GM12891 (cell line): ENCODE results near the gene AFF3.

Experiments used
- DNase-seq: peaks from one replicate; pipeline ENCODE4 v3.0.0; 2011; ENCODE audit warnings: low spot score; ENCODE audit not compliant: insufficient read length
- FAIRE-seq: peaks from 2 replicates; lab custom pipeline; 2011; peaks lifted over from hg19 to GRCh38; lab: Jason Lieb, UNC
- PAX5 ChIP-seq: IDR thresholded peaks from 2 replicates; pipeline ENCODE4 v1.6.1; 2011; ENCODE audit warnings: low read length, moderate library complexity, mild to moderate bottlenecking; ENCODE audit not compliant: insufficient read depth, severe bottlenecking
- POLR2A ChIP-seq: IDR thresholded peaks from 2 replicates; pipeline ENCODE4 v1.6.1; 2011; ENCODE audit warnings: low read depth, low read length, control low read depth
- POLR2AphosphoS5 ChIP-seq: IDR thresholded peaks from 2 replicates; pipeline ENCODE4 v1.6.1; 2011; ENCODE audit warnings: low read depth, low read length, control low read depth
- POU2F2 ChIP-seq: IDR thresholded peaks from 2 replicates; pipeline ENCODE4 v1.6.1; 2011; ENCODE audit warnings: low read depth, mild to moderate bottlenecking, control low read depth, low read length, moderate library complexity
- SPI1 ChIP-seq: IDR thresholded peaks from 2 replicates; pipeline ENCODE4 v1.6.1; 2011; ENCODE audit warnings: low read depth, low read length, control low read depth
- TAF1 ChIP-seq: IDR thresholded peaks from 2 replicates; pipeline ENCODE4 v1.6.1; 2011; ENCODE audit warnings: low read depth, low read length, control low read depth

Gene AFF3

DNA sequence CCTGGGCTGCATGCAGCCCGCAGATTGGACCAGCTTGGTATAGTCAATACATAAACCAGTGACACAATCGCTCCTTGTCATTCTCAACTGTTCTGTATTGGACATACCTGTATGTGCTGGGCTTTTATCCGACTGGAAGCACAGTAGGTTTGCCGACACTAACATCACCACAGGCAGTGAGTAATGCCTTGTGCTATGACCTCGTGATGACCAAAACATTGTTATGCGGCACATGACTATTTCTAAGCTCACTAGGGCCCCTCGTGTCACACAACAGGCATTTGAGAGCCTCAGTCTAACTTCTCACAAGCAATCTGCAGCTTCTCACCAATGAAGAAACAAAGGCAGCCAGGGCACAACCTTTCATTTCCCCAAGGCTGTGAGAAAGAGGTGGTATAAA is 320.8 kb downstream of the AFF3 start:
- TF ChIP-seq SPI1 (no peak), POU2F2 (no peak), POLR2A (no peak), TAF1 (no peak), PAX5 (no peak), POLR2AphosphoS5 (no peak)
- DNase-seq: no peak
- no peak for FAIRE-seq

GRCh38 chr2:99821039-99821438 is 321.4 kb downstream of the AFF3 start:
- FAIRE-seq (no peak), DNase-seq (no peak)
- TF ChIP-seq TAF1: no peak

GRCh38 chr2:99819766-99820165 is 322.6 kb downstream of the AFF3 start:
- TF ChIP-seq POLR2AphosphoS5 (no peak), SPI1 (no peak), TAF1 (no peak), POU2F2 (no peak), POLR2A (no peak), PAX5 (no peak)
- DNase-seq (no peak), FAIRE-seq (peak; percentile 16)

DNA sequence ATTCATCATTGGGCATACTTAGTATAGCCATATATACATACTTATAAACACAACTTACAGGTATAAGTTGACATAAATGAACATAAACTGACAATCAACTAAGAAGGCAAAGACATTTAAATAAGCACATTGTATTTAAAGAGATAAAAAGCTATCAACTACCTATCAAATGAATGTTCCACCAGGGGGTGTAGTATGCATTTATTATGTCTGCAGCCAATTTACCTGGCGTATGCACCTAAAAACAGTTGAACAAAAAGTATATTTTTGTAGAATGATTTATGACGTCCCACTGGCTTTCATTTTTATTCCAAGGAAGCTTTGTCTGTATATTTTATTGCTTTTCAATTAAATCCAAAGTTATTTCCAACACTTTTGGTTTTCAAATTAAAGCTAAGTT is 323.5 kb downstream of the AFF3 start:
- no peak for FAIRE-seq

DNA sequence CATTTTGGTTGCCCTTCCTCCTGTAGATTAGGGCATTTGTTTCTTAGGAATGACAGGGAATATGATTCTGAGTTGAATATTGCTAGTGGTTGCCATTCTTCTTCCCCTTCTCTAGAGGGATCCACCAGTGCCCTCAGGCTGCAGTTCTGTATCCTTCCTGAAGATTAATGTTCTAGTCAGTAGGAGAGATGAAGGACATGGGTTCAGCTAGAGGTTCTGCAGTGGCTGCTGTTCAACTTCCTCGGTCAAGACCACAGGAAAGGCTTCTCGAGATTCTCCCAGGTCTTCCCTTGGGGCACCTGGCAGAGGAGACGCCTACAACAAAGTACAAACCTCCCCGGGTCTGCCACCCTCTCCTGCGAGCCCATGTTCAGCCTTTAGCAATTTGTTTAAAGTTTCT is 325.5 kb downstream of the AFF3 start:
- TF ChIP-seq TAF1 (no peak), POU2F2 (no peak), POLR2AphosphoS5 (no peak), POLR2A (no peak), SPI1 (no peak), PAX5 (no peak)
- DNase-seq: no peak
- FAIRE-seq: no peak

More for the DNA sequence above, 323.5 kb downstream of the AFF3 start:
- TF ChIP-seq SPI1 (no peak), POLR2A (no peak), POLR2AphosphoS5 (no peak), TAF1 (no peak), POU2F2 (no peak)
- no peak for DNase-seq

GRCh38 chr2:99812426-99812825 is 330.0 kb downstream of the AFF3 start:
- DNase-seq (no peak), FAIRE-seq (no peak)
- TF ChIP-seq POLR2A (no peak), TAF1 (no peak), POLR2AphosphoS5 (no peak), SPI1 (no peak), PAX5 (no peak), POU2F2 (no peak)

DNA sequence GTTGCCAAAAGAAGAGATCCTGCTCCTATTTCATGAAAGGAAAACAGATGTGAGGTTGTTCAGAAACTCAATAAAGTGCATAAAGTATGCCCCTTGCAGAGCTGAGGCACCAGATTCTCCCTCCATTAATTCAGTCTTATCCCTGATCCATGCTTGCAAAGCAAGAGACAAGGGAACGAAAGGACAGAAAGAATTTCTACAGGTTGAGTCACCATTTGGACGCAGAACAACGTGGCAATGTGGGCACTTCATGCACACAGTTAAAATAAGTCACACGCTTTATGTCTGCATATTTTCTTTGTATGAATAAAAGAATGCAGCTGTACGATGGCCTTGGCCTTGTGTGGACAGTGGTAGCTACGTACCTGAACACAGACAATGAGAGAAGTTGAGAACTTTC is 330.8 kb downstream of the AFF3 start:
- DNase-seq (no peak), FAIRE-seq (no peak)
- no peak for TF ChIP-seq POLR2A
- TF ChIP-seq POU2F2: no peak
- TF ChIP-seq SPI1: no peak
- no peak for TF ChIP-seq PAX5
- no peak for TF ChIP-seq TAF1
- TF ChIP-seq POLR2AphosphoS5: no peak

- no peak for TF ChIP-seq POLR2AphosphoS5
- TF ChIP-seq TAF1: no peak
- TF ChIP-seq PAX5: no peak
- TF ChIP-seq POLR2A: no peak
- no peak for TF ChIP-seq POU2F2
- TF ChIP-seq SPI1: no peak
- no peak for FAIRE-seq
- DNase-seq: no peak
Measured at GRCh38 chr2:99810225-99810624, 332.2 kb downstream of the AFF3 start.

DNA sequence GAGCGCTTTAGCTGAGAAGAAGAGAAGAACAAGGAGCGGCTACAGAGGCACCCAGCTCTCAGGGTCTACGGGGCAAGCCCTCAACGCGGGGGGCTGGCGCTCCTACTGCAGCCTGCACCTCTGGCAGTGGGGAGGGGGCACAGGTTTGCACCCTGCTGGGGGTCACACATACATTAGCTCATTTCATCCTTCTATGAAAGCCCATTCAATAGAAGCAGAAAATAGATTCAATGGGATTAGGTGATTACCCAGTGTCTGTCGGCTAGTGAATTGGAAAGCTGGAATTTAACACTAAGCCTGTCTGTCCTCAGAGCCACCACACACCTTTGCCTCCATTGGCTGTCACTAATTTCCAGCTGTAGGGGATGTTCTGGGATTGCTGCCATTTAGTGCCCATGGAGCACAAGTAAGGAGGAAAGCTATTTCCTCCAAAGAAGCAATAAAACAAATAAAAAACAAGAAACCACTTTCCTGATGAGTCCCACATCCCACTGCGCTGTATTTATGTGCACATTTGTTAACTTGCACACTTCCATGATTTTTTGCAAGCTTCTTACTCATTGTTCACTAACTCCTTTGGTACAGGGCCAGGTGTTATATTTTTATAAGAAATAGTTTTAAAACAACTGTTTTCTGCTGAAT is 333.0 kb downstream of the AFF3 start:
- DNase-seq (no peak), FAIRE-seq (no peak)
- TF ChIP-seq SPI1 (no peak), POLR2A (no peak), POLR2AphosphoS5 (no peak), PAX5 (no peak), POU2F2 (no peak), TAF1 (no peak)

DNA sequence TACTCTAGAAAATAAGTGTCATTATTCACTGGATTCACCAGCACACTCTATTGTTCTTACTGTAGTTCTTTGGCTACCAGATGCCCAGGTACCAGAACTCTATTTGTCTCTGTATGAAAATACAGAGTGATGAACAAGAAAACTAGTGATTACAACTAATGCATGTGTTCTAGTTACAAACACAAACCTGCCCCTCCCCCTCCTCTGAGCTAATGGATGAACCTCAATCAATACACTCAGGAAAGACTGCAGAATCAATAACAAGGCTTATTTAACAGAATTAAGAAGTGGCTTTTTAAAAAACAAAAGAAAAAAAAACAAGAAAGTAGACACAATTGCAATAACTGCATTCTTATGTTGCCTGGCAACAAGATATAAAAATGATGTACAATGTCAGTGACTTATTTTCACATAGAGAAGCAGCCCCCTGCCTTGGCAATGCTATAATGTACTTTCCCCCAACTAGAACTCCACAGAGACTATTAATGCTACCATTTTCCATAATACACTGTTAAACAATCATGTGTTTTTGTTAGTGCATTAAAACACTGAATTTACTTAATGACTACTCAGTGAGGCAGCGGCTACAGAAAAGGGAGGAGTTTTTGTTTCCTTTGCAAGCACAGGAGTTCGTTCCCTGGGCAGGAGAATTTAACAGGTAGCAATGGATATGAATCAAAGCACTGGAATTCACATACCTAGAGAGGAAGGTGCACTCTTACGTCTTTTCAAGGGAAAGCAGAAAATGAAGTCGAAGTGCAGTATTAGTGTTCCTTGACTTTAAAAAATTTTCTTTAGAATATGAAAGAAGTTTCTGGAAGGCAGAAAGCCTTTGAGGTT is 333.8 kb downstream of the AFF3 start:
- no peak for FAIRE-seq
- DNase-seq: no peak
- TF ChIP-seq SPI1 (no peak), POLR2A (no peak)
